Measurements from ENCODE around the gene NDE1. TPM values are rescaled to one million over a fixed set of nuclear protein-coding genes. Genes with fewer than 3 reads are reported as not detected.
"Not testable (repeated sequence)": the region's sequence is repeated elsewhere in the genome, so short reads cannot be mapped to it uniquely, and the experiment has no call there.

The NDE1 gene
- polyA plus RNA-seq, 1 donor (not counting 4 experiments of a cell fraction or from before 2014, with no cell fraction given): 37.8 TPM

- TF ChIP-seq CTCF (optimal IDR thresholded peaks at IDR 0.05 in 1 of 3, IDR thresholded peaks at IDR 0.05 in 1 of 3, conservative IDR thresholded peaks at IDR 0.05 in 1 of 3; ENCODE audit: extremely low read depth in 1 of 3, insufficient read depth in 2 of 3, low read length in 3 of 3) (no peak), EZH2 (IDR thresholded peaks at IDR 0.05; ENCODE audit: low read length) (no peak)
- Histone ChIP-seq H3K27me3 (ENCODE audit: control insufficient read depth, extremely low read depth, insufficient read depth, low read length) (no peaks in the 10 kb centered on the region), H4K20me1 (ENCODE audit: control insufficient read depth, extremely low read depth, insufficient read depth, low read length) (no peaks in the 10 kb centered on the region), H3K36me3 (ENCODE audit: control insufficient read depth in 2 of 2, extremely low read depth in 1 of 2, insufficient read depth in 2 of 2, low read length in 2 of 2) (peaks cover 0 to 4% of the 10 kb centered on the region in 2 experiments), H3K4me2 (ENCODE audit: control insufficient read depth, extremely low read depth, insufficient read depth, low read depth, low read length) (peak overlapping the region; percentile 20), H3K9me1 (ENCODE audit: control insufficient read depth, extremely low read depth, insufficient read depth, low read length) (no peaks in the 10 kb centered on the region), H3K9ac (ENCODE audit: control insufficient read depth, extremely low read depth, insufficient read depth, low read length) (peak overlapping the region; percentile 8), H3K79me2 (ENCODE audit: control insufficient read depth, insufficient read depth, low read length) (peaks cover 23% of the 10 kb centered on the region), H3K4me3 (ENCODE audit: control insufficient read depth in 2 of 3, extremely low read depth in 1 of 3, insufficient read depth in 2 of 3, low read depth in 1 of 3, low read length in 3 of 3) (no peak overlapping the region), H3K9me3 (ENCODE audit: control insufficient read depth, low read depth, low read length) (no peaks in the 10 kb centered on the region), H2AFZ (ENCODE audit: control insufficient read depth, low read length) (no peak overlapping the region), H3K4me1 (ENCODE audit: control insufficient read depth, extremely low read depth, insufficient read depth, low read length) (peaks cover 46% of the 10 kb centered on the region), H3K27ac (ENCODE audit: control insufficient read depth, insufficient read depth, low read length) (peak overlapping the region; percentile 45)
- no peak for FAIRE-seq
- DNase-seq (ENCODE audit: low read depth, low spot score): no peak
- dilution Hi-C loops (cut with MboI; ENCODE audit: extremely low pct_ligation_motif_present, low sequenced_read_pairs): no loop called here
Observed at GRCh38 chr16:15647294-15648014, 2.6 kb upstream of the NDE1 start.

- Histone ChIP-seq H3K79me2 (ENCODE audit: control insufficient read depth, insufficient read depth, low read length) (peaks cover 31% of the 10 kb centered on the region), H4K20me1 (ENCODE audit: control insufficient read depth, extremely low read depth, insufficient read depth, low read length) (peaks cover 4% of the 10 kb centered on the region), H3K27me3 (ENCODE audit: control insufficient read depth, extremely low read depth, insufficient read depth, low read length) (no peaks in the 10 kb centered on the region), H3K4me2 (ENCODE audit: control insufficient read depth, extremely low read depth, insufficient read depth, low read depth, low read length) (no peak overlapping the region), H3K4me1 (ENCODE audit: control insufficient read depth, extremely low read depth, insufficient read depth, low read length) (peaks cover 54% of the 10 kb centered on the region), H3K9ac (ENCODE audit: control insufficient read depth, extremely low read depth, insufficient read depth, low read length) (no peak overlapping the region), H3K9me3 (ENCODE audit: control insufficient read depth, low read depth, low read length) (no peaks in the 10 kb centered on the region), H3K9me1 (ENCODE audit: control insufficient read depth, extremely low read depth, insufficient read depth, low read length) (no peaks in the 10 kb centered on the region), H3K27ac (ENCODE audit: control insufficient read depth, insufficient read depth, low read length) (peak overlapping the region; percentile 45), H3K36me3 (ENCODE audit: control insufficient read depth in 2 of 2, extremely low read depth in 1 of 2, insufficient read depth in 2 of 2, low read length in 2 of 2) (peaks cover 0 to 9% of the 10 kb centered on the region in 2 experiments), H2AFZ (ENCODE audit: control insufficient read depth, low read length) (no peak overlapping the region), H3K4me3 (ENCODE audit: control insufficient read depth in 2 of 3, extremely low read depth in 1 of 3, insufficient read depth in 2 of 3, low read depth in 1 of 3, low read length in 3 of 3) (no peak overlapping the region)
- dilution Hi-C loops (cut with MboI; ENCODE audit: extremely low pct_ligation_motif_present, low sequenced_read_pairs): no loop called here
- no peak for DNase-seq (ENCODE audit: low read depth, low spot score)
- no peak for FAIRE-seq
- TF ChIP-seq CTCF (optimal IDR thresholded peaks at IDR 0.05 in 1 of 3, IDR thresholded peaks at IDR 0.05 in 1 of 3, conservative IDR thresholded peaks at IDR 0.05 in 1 of 3; ENCODE audit: extremely low read depth in 1 of 3, insufficient read depth in 2 of 3, low read length in 3 of 3): no peak
- TF ChIP-seq EZH2 (IDR thresholded peaks at IDR 0.05; ENCODE audit: low read length): no peak
Observed at GRCh38 chr16:15648135-15648730, 1.8 kb upstream of the NDE1 start.

- FAIRE-seq; H3K27me3 ChIP-seq (ENCODE audit: control insufficient read depth, extremely low read depth, insufficient read depth, low read length); H3K9me1 ChIP-seq (ENCODE audit: control insufficient read depth, extremely low read depth, insufficient read depth, low read length); dilution Hi-C loops (cut with MboI; ENCODE audit: extremely low pct_ligation_motif_present, low sequenced_read_pairs); H4K20me1 ChIP-seq (ENCODE audit: control insufficient read depth, extremely low read depth, insufficient read depth, low read length); DNase-seq (ENCODE audit: low read depth, low spot score); H3K9me3 ChIP-seq (ENCODE audit: control insufficient read depth, low read depth, low read length): not testable (repeated sequence)
- Histone ChIP-seq H3K27ac (ENCODE audit: control insufficient read depth, insufficient read depth, low read length) (peak overlapping the region; percentile 82), H3K9ac (ENCODE audit: control insufficient read depth, extremely low read depth, insufficient read depth, low read length) (peak overlapping the region; percentile 97), H2AFZ (ENCODE audit: control insufficient read depth, low read length) (peak overlapping the region; percentile 80), H3K4me1 (ENCODE audit: control insufficient read depth, extremely low read depth, insufficient read depth, low read length) (peaks cover 53% of the 10 kb centered on the region), H3K36me3 (ENCODE audit: control insufficient read depth in 2 of 2, extremely low read depth in 1 of 2, insufficient read depth in 2 of 2, low read length in 2 of 2) (peaks cover 0 to 11% of the 10 kb centered on the region in 2 experiments), H3K4me3 (ENCODE audit: control insufficient read depth in 2 of 3, extremely low read depth in 1 of 3, insufficient read depth in 2 of 3, low read depth in 1 of 3, low read length in 3 of 3) (peak overlapping the region in 1 of 3 experiments; percentile 65), H3K79me2 (ENCODE audit: control insufficient read depth, insufficient read depth, low read length) (peaks cover 42% of the 10 kb centered on the region), H3K4me2 (ENCODE audit: control insufficient read depth, extremely low read depth, insufficient read depth, low read depth, low read length) (peak overlapping the region; percentile 93)
Observed at GRCh38 chr16:15649311-15649710, 734 bp upstream of the NDE1 start.

All from keratinocyte (primary cell).